H1 (cell line): Measurements from ENCODE around the gene RNF220.

Experiments
- CHD2 ChIP-seq: IDR thresholded peaks from 2 replicates; pipeline ENCODE4 v1.6.1; 2012; ENCODE audit warnings: low read length, improper control_type of control experiment
- CTCF ChIP-seq, 3 experiments: IDR thresholded peaks; 1 replicate in 2 of 3; 2 replicates in 1 of 3; pipeline versions ENCODE4 v1.5.1 to v1.6.1; 2011; ENCODE audit warnings: low read length in 3 of 3, mild to moderate bottlenecking in 3 of 3, inconsistent platforms in 2 of 3, low read depth in 1 of 3, moderate library complexity in 1 of 3; ENCODE audit not compliant: insufficient read depth in 1 of 3; ENCODE audit errors: control extremely low read depth in 1 of 3
- EGR1 ChIP-seq: IDR thresholded peaks from 2 replicates; pipeline ENCODE4 v1.6.1; 2011; ENCODE audit warnings: low read depth, low read length, borderline replicate concordance
- HDAC6 ChIP-seq: IDR thresholded peaks from one replicate; pipeline ENCODE4 v1.7.1; 2012; ENCODE audit warnings: low read depth, mild to moderate bottlenecking, inconsistent platforms, low read length, moderate library complexity
- JUN ChIP-seq: IDR thresholded peaks from 2 replicates; pipeline ENCODE4 v1.6.1; 2011; ENCODE audit warnings: low read depth, mild to moderate bottlenecking, improper control_type of control experiment, low read length
- POLR2AphosphoS5 ChIP-seq: IDR thresholded peaks from 2 replicates; pipeline ENCODE4 v1.6.1; 2011; ENCODE audit warnings: low read depth, low read length
- SIN3A ChIP-seq, 2 experiments: IDR thresholded peaks in 1 of 2; conservative IDR thresholded peaks in 1 of 2; 2 replicates each; pipeline ENCODE4 v1.6.1; 2011 to 2012; ENCODE audit warnings: low read length in 2 of 2, improper control_type of control experiment in 1 of 2, low read depth in 1 of 2, mild to moderate bottlenecking in 1 of 2
- TBP ChIP-seq: IDR thresholded peaks from 2 replicates; pipeline ENCODE4 v1.6.1; 2011; ENCODE audit warnings: low read depth, low read length, improper control_type of control experiment
- TF ChIP-seq, protein P1 (sequence below): IDR thresholded peaks from 2 replicates; pipeline ENCODE4 v1.6.1; 2012; ENCODE audit warnings: inconsistent platforms
- TF ChIP-seq, protein P2 (sequence below): IDR thresholded peaks from 2 replicates; pipeline ENCODE4 v1.6.1; 2012; ENCODE audit warnings: low read length, inconsistent platforms

GRCh38 chr1:44406737-44407429 is 1.8 kb downstream of the RNF220 start:
- TF ChIP-seq CTCF (IDR thresholded peaks at IDR 0.05; ENCODE audit: control extremely low read depth in 1 of 3, insufficient read depth in 1 of 3, low read depth in 1 of 3, low read length in 3 of 3) (no peak), TBP (no peak), CHD2 (no peak), EGR1 (no peak), SIN3A (conservative IDR thresholded peaks at IDR 0.05 in 1 of 2, IDR thresholded peaks at IDR 0.05 in 1 of 2; ENCODE audit: low read depth in 1 of 2, low read length in 2 of 2) (no peak), HDAC6 (no peak), POLR2AphosphoS5 (no peak), JUN (no peak)
- TF ChIP-seq, protein P1, sequence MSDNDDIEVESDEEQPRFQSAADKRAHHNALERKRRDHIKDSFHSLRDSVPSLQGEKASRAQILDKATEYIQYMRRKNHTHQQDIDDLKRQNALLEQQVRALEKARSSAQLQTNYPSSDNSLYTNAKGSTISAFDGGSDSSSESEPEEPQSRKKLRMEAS, result no peak
- TF ChIP-seq, protein P2, sequence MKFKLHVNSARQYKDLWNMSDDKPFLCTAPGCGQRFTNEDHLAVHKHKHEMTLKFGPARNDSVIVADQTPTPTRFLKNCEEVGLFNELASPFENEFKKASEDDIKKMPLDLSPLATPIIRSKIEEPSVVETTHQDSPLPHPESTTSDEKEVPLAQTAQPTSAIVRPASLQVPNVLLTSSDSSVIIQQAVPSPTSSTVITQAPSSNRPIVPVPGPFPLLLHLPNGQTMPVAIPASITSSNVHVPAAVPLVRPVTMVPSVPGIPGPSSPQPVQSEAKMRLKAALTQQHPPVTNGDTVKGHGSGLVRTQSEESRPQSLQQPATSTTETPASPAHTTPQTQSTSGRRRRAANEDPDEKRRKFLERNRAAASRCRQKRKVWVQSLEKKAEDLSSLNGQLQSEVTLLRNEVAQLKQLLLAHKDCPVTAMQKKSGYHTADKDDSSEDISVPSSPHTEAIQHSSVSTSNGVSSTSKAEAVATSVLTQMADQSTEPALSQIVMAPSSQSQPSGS, result no peak
